ENCODE data around the gene TEP1. TPM values are rescaled to one million over a fixed set of nuclear protein-coding genes. Genes with fewer than 3 reads are reported as not detected.
A peak's percentile ranks its signal among the peaks of the same experiment; 100 is the strongest.

Gene TEP1
- total RNA-seq, 1 donor: 33.3 TPM

- H3K36me3 ChIP-seq (ENCODE audit: insufficient read depth, low read length): no peaks in the 10 kb centered on the region
- no peak for DNase-seq (ENCODE audit: insufficient read length, low spot score, missing footprints)
- H3K4me2 ChIP-seq (ENCODE audit: insufficient read depth, low read length): peak within 1 kb of the TSS; percentile 72
- no peaks in the 10 kb centered on the region for H3K27me3 ChIP-seq (ENCODE audit: insufficient read depth, low read length)
- peak within 1 kb of the TSS; percentile 71 for H3K27ac ChIP-seq (ENCODE audit: low read depth, low read length)
- H3K9me3 ChIP-seq (ENCODE audit: low read depth, low read length): no peaks in the 10 kb centered on the region
- no peak for TF ChIP-seq CTCF (IDR thresholded peaks at IDR 0.05; ENCODE audit: extremely low read depth, low read depth, low read length)
- peak within 1 kb of the TSS; percentile 89 for H2AFZ ChIP-seq (ENCODE audit: low read length)
- H3K4me1 ChIP-seq (ENCODE audit: insufficient read depth, low read length): peaks cover 22% of the 10 kb centered on the region
- H4K20me1 ChIP-seq (ENCODE audit: insufficient read depth, low read length): no peaks in the 10 kb centered on the region
- peak within 1 kb of the TSS; percentile 59 for H3K4me3 ChIP-seq (ENCODE audit: insufficient read depth, low read length)
- no peaks in the 10 kb centered on the region for H3K79me2 ChIP-seq (ENCODE audit: insufficient read depth, low read length)
Observed at GRCh38 chr14:20435582-20436362, 22.5 kb upstream of the TEP1 start, which contains the start of gene KLHL33. Gene KLHL33, minus strand, starts transcription at chr14:20436166. Its CDS starts 355 bp downstream, at chr14:20435811.

GRCh38 chr14:20434701-20435581, 21.6 kb upstream of the TEP1 start:
- peak; percentile 81 for DNase-seq (ENCODE audit: insufficient read length, low spot score, missing footprints)
- H3K4me1 ChIP-seq (ENCODE audit: insufficient read depth, low read length): peaks cover 22% of the 10 kb centered on the region
- H3K27ac ChIP-seq (ENCODE audit: low read depth, low read length): no peak overlapping the region
- H3K4me2 ChIP-seq (ENCODE audit: insufficient read depth, low read length): peak overlapping the region; percentile 72
- H3K27me3 ChIP-seq (ENCODE audit: insufficient read depth, low read length): no peaks in the 10 kb centered on the region
- no peaks in the 10 kb centered on the region for H3K79me2 ChIP-seq (ENCODE audit: insufficient read depth, low read length)
- TF ChIP-seq CTCF (IDR thresholded peaks at IDR 0.05; ENCODE audit: extremely low read depth, low read depth, low read length): no peak
- H4K20me1 ChIP-seq (ENCODE audit: insufficient read depth, low read length): no peaks in the 10 kb centered on the region
- no peaks in the 10 kb centered on the region for H3K36me3 ChIP-seq (ENCODE audit: insufficient read depth, low read length)
- peak overlapping the region; percentile 59 for H3K4me3 ChIP-seq (ENCODE audit: insufficient read depth, low read length)
- H3K9me3 ChIP-seq (ENCODE audit: low read depth, low read length): no peaks in the 10 kb centered on the region
- peak overlapping the region; percentile 89 for H2AFZ ChIP-seq (ENCODE audit: low read length)

- Histone ChIP-seq H3K9me3 (ENCODE audit: low read depth, low read length) (no peaks in the 10 kb centered on the region), H3K4me2 (ENCODE audit: insufficient read depth, low read length) (no peak overlapping the region), H3K36me3 (ENCODE audit: insufficient read depth, low read length) (no peaks in the 10 kb centered on the region), H3K79me2 (ENCODE audit: insufficient read depth, low read length) (no peaks in the 10 kb centered on the region), H3K4me3 (ENCODE audit: insufficient read depth, low read length) (no peak overlapping the region), H3K27ac (ENCODE audit: low read depth, low read length) (no peak overlapping the region), H3K4me1 (ENCODE audit: insufficient read depth, low read length) (peaks cover 7% of the 10 kb centered on the region), H4K20me1 (ENCODE audit: insufficient read depth, low read length) (no peaks in the 10 kb centered on the region), H3K27me3 (ENCODE audit: insufficient read depth, low read length) (no peaks in the 10 kb centered on the region), H2AFZ (ENCODE audit: low read length) (no peak overlapping the region)
- TF ChIP-seq CTCF (IDR thresholded peaks at IDR 0.05; ENCODE audit: extremely low read depth, low read depth, low read length): no peak
- DNase-seq (ENCODE audit: insufficient read length, low spot score, missing footprints): no peak
Observed at GRCh38 chr14:20429801-20430669, 16.7 kb upstream of the TEP1 start.

Data from osteoblast (primary cell).